WTC11 (cell line): ENCODE data around the gene ZNF443.

Experiments
- ARID4B ChIP-seq: sonication (generic); formaldehyde crosslinking; IDR thresholded peaks from 2 replicates; pipeline ENCODE4 v1.8.0; 2023; ENCODE audit warnings: missing genetic modification reagents, mild to moderate bottlenecking, borderline replicate concordance
- ATF3 ChIP-seq: sonication (generic); formaldehyde crosslinking; conservative IDR thresholded peaks from 2 replicates; pipeline ENCODE4 v1.8.1; 2022; ENCODE audit warnings: mild to moderate bottlenecking, missing genetic modification reagents
- CTCF ChIP-seq: fragments of 200-600 bp; IDR thresholded peaks from 2 replicates; pipeline ENCODE4 v1.8.0; 2022; ENCODE audit warnings: antibody characterized with exemption
- E2F5 ChIP-seq: sonication (generic); formaldehyde crosslinking; IDR thresholded peaks from 2 replicates; pipeline ENCODE4 v1.8.1; 2022; ENCODE audit warnings: mild to moderate bottlenecking, moderate library complexity, missing genetic modification reagents
- ESRRA ChIP-seq: sonication (generic); formaldehyde crosslinking; IDR thresholded peaks from 2 replicates; pipeline ENCODE4 v1.8.1; 2022; ENCODE audit warnings: mild to moderate bottlenecking, missing genetic modification reagents, borderline replicate concordance
- IRF2 ChIP-seq: sonication (generic); formaldehyde crosslinking; IDR thresholded peaks from 2 replicates; pipeline ENCODE4 v1.8.0; 2022; ENCODE audit warnings: low read depth, missing genetic modification reagents, borderline replicate concordance
- RELA ChIP-seq: sonication (generic); formaldehyde crosslinking; IDR thresholded peaks from 2 replicates; pipeline ENCODE4 v1.8.1; 2022; ENCODE audit warnings: missing genetic modification reagents, mild to moderate bottlenecking, borderline replicate concordance
- SP1 ChIP-seq: sonication (generic); formaldehyde crosslinking; conservative IDR thresholded peaks from 2 replicates; pipeline ENCODE4 v1.8.1; 2022; ENCODE audit warnings: missing genetic modification reagents
- TP53 ChIP-seq: sonication (generic); formaldehyde crosslinking; IDR thresholded peaks from 2 replicates; pipeline ENCODE4 v1.8.1; 2023; ENCODE audit warnings: mild to moderate bottlenecking, missing genetic modification reagents
- ZNF512 ChIP-seq: sonication (generic); formaldehyde crosslinking; IDR thresholded peaks from 2 replicates; pipeline ENCODE4 v1.8.1; 2022; ENCODE audit warnings: missing genetic modification reagents, borderline replicate concordance

- TF ChIP-seq IRF2 (CRISPR knock-in tag): no peak
- TF ChIP-seq SP1 (CRISPR knock-in tag): no peak
- TF ChIP-seq ZNF512: no peak
- no peak for TF ChIP-seq TP53 (CRISPR knock-in tag)
- TF ChIP-seq CTCF: no peak
- TF ChIP-seq E2F5 (CRISPR knock-in tag): no peak
- TF ChIP-seq ARID4B (CRISPR knock-in tag): no peak
- TF ChIP-seq ESRRA (CRISPR knock-in tag): no peak
- TF ChIP-seq ATF3: no peak
- no peak for TF ChIP-seq RELA (CRISPR knock-in tag)
Observed at GRCh38 chr19:12425888-12426274, 14.9 kb downstream of the ZNF443 start.
